HG02678 (cell line): ENCODE data around the gene NTF4.
"Not testable (repeated sequence)": the region's sequence is repeated elsewhere in the genome, so short reads cannot be mapped to it uniquely, and the experiment has no call there.

Experiments
- ATAC-seq: cut with Tn5 transposase; IDR thresholded peaks from one replicate; pipeline ENCODE4 v1.9.1; 2021; ENCODE audit warnings: mild to moderate bottlenecking, moderate library complexity; ENCODE audit not compliant: unreplicated experiment

NTF4 gene

GRCh38 chr19:49057636-49058234 lies 6.9 kb downstream of the NTF4 start, which contains the start of gene CGB7:
CGB7 (minus strand) TSS chr19:49057749; CDS start chr19:49055375, 2,374 bp downstream.
- ATAC-seq: no peak

- ATAC-seq: not testable (repeated sequence)
Measured at GRCh38 chr19:49056902-49057596, 7.6 kb downstream of the NTF4 start.

DNA sequence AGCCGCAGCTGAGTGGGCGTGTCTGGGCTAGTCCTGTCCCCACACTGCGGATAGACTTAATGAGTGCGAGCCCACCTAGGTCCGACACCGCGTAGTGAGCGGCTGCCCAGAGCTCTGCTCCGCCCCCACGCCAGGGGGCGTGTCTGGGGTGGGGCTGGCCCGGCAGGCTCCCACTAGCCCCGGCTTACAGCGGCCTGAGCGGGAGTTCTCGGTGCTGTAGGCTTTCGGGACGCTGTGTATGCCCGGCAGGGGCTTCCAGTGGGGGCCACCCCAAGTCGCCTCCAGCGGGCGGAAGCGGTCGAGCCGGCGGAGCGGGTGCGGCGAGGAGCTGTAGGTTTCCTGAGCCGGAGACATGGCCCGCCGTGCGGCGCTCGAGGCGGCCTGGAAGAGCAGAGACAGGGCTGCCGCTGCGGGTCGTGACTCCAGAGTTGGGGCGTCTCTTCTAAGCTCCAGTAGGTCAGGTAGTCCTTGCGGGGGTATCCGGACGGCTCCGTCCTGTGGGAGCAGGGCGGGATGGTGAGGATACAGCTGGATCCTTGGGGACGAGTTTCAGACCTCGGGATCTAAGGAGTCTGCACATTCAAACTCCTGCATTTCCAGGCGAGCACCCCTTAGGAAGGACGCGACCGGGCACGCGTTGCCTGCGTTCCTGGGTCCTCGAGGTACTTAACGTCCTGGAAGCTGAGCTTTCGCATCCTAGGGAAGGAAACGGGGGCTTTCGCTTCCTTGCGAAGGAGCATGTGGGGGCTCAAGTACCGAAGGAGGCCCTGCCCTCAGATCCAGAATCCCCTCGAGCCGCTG lies 8.3 kb downstream of the NTF4 start:
- no peak for ATAC-seq

GRCh38 chr19:49050376-49051033 lies 14.1 kb downstream of the NTF4 start:
- not testable (repeated sequence) for ATAC-seq

- ATAC-seq: not testable (repeated sequence)
Measured at GRCh38 chr19:49049834-49050233, 14.8 kb downstream of the NTF4 start.

DNA sequence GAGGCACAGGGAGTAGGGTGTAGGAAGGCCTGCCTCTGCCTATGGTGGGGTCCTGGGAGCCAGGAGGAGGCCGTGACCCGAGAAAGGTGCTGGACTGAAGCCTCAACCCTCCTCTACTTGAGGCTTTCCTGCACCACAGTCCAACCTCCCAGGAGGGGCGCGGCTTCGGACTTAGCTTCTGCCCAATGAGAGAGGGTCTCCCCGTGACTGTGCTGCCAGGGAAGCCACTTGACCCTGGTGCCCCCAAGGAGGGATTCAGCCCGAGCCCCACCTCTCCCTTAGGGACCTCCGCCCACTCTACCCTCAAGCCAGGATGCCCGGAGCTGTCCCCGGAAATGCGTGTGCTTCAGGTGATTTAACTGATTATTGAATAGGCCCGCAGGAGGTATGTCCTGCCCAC lies 15.6 kb downstream of the NTF4 start, which contains the start of gene CGB8:
Gene CGB8, minus strand, starts transcription at position 101 of the 400 bp plus-strand sequence. CDS start 372 bp downstream, outside the sequence.
- ATAC-seq: not testable (repeated sequence)

GRCh38 chr19:49043548-49043947 lies 21.1 kb downstream of the NTF4 start, which contains the start of gene CGB5:
CGB5 (plus strand) TSS chr19:49043848; CDS start chr19:49044210, 362 bp downstream.
- not testable (repeated sequence) for ATAC-seq

DNA sequence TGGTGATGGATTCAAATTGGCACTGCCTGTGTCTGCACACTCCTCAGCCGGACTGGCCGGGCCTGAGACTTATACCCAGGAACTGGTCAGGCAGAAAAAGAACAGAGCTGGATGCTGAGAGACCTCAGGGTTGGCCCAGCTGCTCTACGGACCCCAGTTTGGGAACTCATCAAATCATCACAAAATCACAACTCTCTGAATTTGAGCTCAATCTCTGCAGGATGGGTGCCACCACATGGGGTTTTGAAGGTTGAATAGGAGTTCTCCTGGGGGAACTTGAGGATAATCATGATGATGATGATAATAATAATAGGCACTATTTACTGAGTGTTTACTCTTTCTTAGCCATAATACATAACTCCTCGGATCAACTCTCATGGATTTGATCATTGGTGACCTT lies 22.0 kb downstream of the NTF4 start:
- ATAC-seq: not testable (repeated sequence)

DNA sequence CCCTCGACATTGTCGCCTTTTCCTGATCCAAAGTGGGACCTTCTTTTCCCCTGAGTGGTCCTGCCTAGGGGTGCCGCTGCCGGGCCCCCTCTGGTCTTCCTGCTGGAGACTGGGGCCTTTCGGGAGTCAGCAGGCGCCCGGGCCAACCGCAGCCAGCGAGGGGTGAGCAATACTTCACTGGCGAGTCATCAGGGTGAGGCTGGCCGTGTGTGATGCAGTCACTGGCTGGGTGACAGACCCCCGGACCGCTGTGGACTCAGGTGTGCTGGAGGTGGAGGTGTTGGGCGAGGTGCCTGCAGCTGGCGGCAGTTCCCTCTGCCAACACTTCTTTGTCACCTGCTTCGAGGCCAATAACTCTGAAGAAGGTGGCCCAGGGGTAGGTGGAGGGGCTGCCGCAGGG lies 22.4 kb downstream of the NTF4 start:
- ATAC-seq: no peak

GRCh38 chr19:49039736-49040135 lies 24.9 kb downstream of the NTF4 start:
- ATAC-seq: not testable (repeated sequence)

DNA sequence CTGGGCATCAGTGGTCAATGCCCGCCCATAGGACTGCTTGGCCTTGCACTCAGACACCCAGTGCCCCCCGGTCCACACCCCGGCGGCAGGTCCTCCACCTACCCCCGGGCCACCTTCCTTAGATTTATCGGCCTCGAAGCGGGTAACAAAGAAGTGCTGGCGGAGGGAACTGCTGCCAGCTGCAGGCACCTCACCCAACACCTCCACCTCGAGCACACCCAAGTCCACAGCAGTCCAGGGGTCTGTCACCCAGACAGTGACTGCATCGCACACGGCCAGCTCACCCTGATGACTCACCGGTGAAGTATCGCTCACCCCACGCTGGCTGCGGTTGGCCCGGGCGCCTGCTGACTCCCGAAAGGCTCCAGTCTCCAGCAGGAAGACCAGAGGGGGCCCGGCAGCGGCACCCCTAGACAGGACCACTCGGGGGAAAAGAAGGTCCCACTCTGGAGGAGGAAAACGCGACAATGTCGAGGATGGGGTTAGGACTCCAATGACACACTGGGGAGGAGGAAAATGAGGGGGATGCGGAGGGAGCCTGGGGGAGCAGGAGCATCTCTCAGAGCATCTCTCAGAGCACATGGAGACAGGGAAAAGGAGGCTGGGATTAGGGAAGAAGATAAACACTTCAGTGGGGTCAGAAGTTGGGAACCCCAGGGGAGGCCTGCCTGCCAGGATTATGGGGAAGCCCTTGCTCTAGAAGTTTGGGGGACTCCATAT lies 25.9 kb downstream of the NTF4 start:
- ATAC-seq: not testable (repeated sequence)

GRCh38 chr19:49038111-49038510 lies 26.5 kb downstream of the NTF4 start:
- ATAC-seq: not testable (repeated sequence)

GRCh38 chr19:49036815-49037214 lies 27.8 kb downstream of the NTF4 start, which contains the start of gene CGB1:
CGB1 (minus strand) TSS chr19:49036895; CDS start chr19:49036711, 184 bp downstream.
- not testable (repeated sequence) for ATAC-seq

DNA sequence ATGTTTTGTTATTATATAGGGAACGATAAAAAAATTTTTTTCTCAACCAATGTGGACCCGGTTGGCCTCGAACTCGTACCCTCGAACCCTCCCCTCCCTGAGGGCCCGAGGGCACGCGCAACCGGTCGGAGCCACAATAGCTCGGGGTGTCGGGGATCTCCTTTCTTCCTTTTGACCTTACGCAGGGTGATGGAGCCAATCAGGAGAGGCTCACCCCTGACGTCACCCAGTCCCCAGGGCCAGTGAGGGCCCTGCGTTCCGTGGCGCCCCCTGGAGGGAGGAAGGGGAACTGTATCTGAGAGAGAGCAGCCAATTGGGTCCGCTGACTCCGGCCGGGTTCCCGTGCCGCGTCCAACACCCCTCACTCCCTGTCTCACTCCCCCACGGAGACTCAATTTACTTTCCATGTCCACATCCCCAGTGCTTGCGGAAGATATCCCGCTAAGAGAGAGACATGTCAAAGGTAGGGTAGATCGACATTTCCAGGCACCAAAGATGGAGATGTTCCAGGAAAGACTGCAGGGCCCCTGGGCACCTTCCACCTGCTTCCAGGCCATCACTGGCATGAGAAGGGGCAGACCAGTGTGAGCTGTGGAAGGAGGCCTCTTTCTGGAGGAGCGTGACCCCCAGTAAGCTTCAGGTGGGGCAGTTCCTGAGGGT lies 32.8 kb downstream of the NTF4 start, which contains the start of gene CGB2:
Gene CGB2, plus strand, starts transcription at position 249 of the 660 bp plus-strand sequence. Its CDS starts 206 bp downstream, at position 455.
- ATAC-seq: not testable (repeated sequence)

GRCh38 chr19:49030323-49030722 lies 34.3 kb downstream of the NTF4 start:
- not testable (repeated sequence) for ATAC-seq

GRCh38 chr19:49029749-49030148 lies 34.9 kb downstream of the NTF4 start:
- ATAC-seq: not testable (repeated sequence)

DNA sequence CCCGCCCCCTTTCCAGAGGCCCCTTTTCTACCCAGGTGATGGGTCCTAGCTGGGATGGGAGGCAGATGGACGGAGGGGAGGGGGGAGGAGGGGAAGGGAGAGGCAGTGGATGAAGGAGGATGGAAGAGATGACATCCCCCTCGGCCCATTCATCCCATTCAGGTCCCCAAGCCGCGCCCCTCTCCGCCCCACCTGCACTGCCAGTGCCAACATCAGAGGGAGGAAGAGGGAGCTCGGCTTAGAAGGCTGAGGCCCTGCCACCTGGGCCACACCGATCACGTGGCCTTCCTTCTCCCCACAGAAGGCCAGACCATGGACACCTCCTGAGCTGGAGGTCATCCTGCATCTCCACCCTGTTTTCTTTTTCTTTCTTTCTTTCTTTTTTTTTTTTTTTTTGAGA lies 35.9 kb downstream of the NTF4 start:
- not testable (repeated sequence) for ATAC-seq

- not testable (repeated sequence) for ATAC-seq
Measured at GRCh38 chr19:49025599-49025998, 39.0 kb downstream of the NTF4 start.

DNA sequence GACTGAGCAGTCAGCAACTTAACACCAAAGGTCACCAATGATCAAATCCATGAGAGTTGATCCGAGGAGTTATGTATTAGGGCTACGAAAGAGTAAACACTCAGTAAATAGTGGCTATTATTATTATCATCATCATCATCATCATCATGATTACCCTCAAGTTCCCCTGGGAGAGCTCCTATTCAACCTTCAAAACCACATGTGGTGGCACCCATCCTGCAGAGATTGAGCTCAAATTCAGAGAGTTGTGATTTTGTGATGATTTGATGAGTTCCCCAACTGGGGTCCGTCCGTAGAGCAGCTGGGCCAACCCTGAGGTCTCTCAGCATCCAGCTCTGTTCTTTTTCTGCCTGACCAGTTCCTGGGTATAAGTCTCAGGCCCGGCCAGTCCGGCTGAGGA lies 39.5 kb downstream of the NTF4 start:
- not testable (repeated sequence) for ATAC-seq
